Measurements from ENCODE around the gene ATP8B3.
"Not testable (repeated sequence)": the region's sequence is repeated elsewhere in the genome, so short reads cannot be mapped to it uniquely, and the experiment has no call there.

ATP8B3 gene

DNA sequence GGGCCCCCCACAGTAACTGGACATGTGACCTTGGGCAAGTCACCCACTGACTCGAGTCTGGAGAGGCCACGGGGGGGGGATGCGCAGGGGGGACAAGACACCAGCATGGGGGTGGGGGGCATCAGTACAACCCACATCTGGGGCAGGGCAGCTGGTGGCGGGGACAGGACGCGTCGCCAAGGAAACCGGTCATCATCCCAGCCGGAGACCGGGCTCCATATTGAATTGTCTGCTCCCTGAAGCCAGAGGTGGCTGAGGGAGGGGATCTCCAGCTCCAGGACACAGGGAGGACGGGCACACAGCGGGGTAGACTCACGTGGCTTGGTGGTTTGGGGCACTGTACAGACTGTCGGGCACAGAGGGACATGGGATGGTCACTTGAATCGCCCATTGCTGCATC, 47.3 kb downstream of the ATP8B3 start:
- DNase-seq (ENCODE audit: low read depth), result no peak
- TF ChIP-seq, protein P1, sequence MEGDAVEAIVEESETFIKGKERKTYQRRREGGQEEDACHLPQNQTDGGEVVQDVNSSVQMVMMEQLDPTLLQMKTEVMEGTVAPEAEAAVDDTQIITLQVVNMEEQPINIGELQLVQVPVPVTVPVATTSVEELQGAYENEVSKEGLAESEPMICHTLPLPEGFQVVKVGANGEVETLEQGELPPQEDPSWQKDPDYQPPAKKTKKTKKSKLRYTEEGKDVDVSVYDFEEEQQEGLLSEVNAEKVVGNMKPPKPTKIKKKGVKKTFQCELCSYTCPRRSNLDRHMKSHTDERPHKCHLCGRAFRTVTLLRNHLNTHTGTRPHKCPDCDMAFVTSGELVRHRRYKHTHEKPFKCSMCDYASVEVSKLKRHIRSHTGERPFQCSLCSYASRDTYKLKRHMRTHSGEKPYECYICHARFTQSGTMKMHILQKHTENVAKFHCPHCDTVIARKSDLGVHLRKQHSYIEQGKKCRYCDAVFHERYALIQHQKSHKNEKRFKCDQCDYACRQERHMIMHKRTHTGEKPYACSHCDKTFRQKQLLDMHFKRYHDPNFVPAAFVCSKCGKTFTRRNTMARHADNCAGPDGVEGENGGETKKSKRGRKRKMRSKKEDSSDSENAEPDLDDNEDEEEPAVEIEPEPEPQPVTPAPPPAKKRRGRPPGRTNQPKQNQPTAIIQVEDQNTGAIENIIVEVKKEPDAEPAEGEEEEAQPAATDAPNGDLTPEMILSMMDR (IDR thresholded peaks at IDR 0.05; ENCODE audit: control insufficient read depth, insufficient read depth, low read depth, low read length, missing control alignments), result no peak
- H3K4me3 ChIP-seq (ENCODE audit: control insufficient read depth, low read depth, low read length), result no peak overlapping the region

DNA sequence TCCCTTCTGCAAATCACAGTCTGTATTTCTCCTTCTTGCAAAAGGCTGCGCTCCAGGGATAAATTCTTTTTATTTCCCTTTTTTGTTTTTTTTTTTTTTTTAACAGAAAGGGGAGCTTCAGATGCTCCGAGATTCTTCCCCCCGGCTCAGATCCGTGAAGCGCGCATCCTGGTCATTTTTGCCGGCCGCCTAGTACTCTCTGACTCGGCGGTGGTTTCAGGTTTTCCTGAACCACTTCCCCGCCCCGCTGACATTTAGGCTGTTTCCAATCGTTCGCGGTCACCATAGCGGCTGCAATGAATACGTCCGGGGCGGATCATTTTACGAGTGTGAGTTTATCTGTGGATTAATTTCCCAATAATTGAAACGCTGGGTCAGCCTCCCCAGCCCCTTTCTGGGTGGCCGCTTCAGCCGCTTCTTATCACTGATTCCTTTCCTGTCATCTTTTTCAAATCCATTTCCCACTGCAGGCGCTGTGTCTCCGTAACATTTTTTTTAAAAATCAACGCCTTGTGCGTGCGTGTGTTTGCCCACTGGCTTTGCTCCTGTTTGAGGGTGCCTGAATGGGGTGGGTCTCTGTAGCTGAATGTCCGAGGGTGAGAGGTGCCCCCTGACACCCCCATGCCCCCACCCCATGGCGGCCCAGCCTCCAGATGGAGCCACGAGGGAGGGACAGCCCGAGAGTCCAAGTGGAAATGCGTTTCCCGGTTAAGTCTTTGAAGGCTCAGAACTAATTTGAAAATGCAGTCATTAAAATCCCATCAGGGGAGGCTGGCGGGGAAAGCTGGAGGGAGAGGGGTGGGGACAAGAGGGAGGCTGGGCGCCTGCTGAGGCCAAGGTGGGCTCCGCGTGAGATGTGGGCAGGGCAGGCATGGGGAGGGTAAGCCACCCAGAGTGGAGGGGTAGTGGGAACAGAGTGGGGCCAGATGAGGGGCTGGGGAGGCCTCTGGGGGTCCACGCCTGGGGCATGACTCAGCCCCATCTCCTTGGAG, 48.1 kb downstream of the ATP8B3 start:
- DNase-seq (ENCODE audit: low read depth), result no peak
- H3K4me3 ChIP-seq (ENCODE audit: control insufficient read depth, low read depth, low read length), result no peak overlapping the region
- TF ChIP-seq, protein P1 (IDR thresholded peaks at IDR 0.05; ENCODE audit: control insufficient read depth, insufficient read depth, low read depth, low read length, missing control alignments), result no peak

DNA sequence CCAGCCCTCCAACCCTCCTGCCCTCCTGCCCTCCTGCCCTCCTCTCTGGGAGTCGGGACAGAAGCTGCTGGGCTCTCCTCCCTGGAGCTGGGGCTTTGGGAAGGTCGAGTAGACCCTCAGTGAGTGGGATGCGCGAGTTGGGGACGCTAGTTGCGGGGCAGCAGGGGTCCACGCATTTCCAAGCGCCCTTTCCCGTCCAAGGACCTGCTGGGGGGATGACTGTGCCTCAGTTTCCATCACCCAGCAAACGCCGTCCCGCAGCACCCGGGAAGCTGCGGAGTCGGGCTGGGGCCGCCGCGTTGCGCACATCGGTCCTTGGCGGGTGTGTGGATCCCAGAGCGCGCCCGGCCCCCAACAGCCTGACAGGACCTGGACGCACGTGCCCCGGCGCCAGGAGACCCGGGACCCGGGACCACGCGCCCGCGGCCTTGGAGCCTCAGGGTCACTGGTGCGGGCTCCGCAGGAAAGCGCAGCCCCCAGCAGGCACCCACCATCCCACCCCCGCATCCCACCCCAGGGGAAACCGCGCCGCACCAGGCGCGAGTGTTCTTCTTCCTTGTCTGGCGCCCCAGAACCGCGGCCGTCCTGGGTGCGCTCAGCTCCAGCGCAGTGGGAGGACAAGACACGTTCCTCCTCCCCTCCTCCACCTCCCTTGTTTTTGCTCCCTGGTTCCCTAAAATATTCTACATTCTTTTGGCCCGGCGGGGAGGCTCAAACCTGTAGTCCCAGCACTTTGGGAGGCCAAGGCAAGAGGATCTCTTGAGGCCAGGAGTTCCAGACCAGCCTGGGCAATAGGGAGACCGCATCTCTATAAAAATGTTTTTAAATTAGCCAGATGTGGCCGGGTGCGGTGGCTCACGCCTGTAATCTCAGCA, 49.6 kb downstream of the ATP8B3 start:
- no peak for DNase-seq (ENCODE audit: low read depth)
- no peak overlapping the region for H3K4me3 ChIP-seq (ENCODE audit: control insufficient read depth, low read depth, low read length)
- TF ChIP-seq, protein P1 (IDR thresholded peaks at IDR 0.05; ENCODE audit: control insufficient read depth, insufficient read depth, low read depth, low read length, missing control alignments), result no peak

DNA sequence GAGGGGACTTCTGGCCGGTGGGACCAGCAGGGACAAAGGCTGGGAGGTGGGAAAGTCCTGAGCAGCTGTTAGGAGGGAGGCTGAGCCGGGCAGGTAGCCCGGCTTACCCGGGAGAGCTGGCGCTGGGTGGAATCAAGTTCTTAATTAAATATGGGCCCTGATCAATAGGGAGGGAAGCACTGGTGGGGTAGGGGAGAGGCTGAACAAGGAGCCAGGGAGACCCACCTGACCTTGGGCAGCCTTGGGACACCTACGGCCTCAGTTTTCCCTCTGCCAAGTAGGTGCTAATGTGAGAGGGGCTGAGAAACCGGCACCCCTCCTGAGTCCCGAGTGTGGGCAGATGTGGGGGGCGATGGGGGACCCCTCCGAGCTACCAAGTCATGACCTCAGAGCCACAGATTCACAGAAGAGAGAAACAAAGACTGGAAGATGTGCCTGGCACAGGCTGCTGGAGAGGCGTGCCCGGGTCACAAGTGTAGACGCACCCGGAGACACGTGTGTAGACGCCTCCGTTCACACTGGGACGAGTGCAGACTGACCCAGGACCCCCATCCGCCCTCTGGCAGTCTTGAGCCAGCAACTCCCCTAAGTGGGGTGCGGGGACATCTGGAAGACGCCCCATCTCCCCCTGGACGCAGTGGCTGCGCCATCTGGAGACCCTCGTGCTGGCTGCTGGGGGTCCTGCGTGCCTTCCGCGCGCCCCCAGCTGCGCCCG, 50.4 kb downstream of the ATP8B3 start:
- TF ChIP-seq, protein P1 (IDR thresholded peaks at IDR 0.05; ENCODE audit: control insufficient read depth, insufficient read depth, low read depth, low read length, missing control alignments), result no peak
- H3K4me3 ChIP-seq (ENCODE audit: control insufficient read depth, low read depth, low read length), result no peak overlapping the region
- DNase-seq (ENCODE audit: low read depth), result no peak

DNA sequence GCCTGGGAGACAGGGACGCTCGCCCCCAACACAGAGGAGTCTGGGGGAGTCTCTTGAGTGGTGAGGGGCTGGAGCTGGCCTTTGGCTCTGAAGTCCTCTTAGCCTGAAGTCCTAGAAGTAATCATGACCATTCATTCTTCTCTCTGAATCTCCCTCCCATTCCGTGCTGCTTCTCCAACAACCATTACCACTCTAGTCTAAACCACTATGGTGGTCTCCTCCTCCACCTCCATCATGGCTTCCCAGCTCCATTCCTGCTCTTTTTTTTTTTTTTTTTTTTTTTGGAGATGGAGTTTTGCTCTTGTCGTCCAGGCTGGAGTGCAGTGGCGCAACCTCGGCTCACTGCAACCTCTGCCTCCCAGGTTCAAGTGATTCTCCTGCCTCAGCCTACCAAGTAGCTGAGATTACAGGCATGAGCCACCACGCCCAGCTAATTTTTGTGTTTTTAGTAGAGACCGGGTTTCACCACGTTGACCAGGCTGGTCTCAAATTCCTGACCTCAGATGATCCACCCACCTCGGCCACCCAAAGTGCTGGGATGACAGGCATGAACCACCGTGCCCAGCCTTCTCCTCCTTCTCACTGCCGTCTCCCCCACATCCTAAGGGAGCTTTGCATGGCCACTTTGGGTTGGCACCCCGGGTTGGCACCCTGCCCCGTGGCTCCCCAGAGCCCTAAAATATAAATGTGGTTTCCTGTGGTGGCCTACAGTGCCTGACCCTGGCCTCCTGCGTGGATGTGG, 51.1 kb downstream of the ATP8B3 start:
- not testable (repeated sequence) for DNase-seq (ENCODE audit: low read depth); H3K4me3 ChIP-seq (ENCODE audit: control insufficient read depth, low read depth, low read length)

DNA sequence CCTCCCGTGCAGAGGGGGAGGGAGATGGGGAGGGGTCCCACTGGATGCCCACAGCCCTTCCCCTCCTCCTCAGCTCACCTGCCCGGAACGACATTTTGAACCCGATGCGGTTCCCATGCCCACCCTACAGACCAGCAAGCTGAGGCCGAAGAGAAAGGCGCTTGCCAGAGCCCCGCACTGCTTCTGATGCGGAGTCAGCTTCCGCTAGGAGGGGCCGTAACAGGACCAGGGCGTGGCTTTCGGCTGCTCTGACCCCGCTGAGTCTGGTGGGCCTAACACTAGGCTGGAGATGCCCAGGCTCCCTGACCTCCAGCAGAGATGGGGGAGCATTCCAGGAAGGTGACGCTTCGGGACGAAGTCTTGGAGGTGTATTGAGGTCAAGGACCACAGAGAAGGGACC, 52.1 kb downstream of the ATP8B3 start:
- TF ChIP-seq, protein P1 (IDR thresholded peaks at IDR 0.05; ENCODE audit: control insufficient read depth, insufficient read depth, low read depth, low read length, missing control alignments), result no peak
- no peak for DNase-seq (ENCODE audit: low read depth)
- H3K4me3 ChIP-seq (ENCODE audit: control insufficient read depth, low read depth, low read length), result no peak overlapping the region
